DMS 273 (cell line): Measurements from ENCODE around the gene OLA1.

ENCODE experiments used
- DNase-seq: peaks from one replicate; lab custom pipeline; 2025; ENCODE audit not compliant: unreplicated experiment; lab: John Stamatoyannopoulos, UW

Gene OLA1

GRCh38 chr2:174180726-174181236 is 67.6 kb downstream of the OLA1 start:
- DNase-seq: no peak

GRCh38 chr2:174180165-174180724 is 68.1 kb downstream of the OLA1 start:
- peak; percentile 32 for DNase-seq

- no peak for DNase-seq
These were observed 70.9 kb downstream of the OLA1 start for GRCh38 chr2:174177316-174177890.

GRCh38 chr2:174176898-174177297 is 71.4 kb downstream of the OLA1 start:
- DNase-seq: peak; percentile 13

GRCh38 chr2:174174741-174175140 is 73.6 kb downstream of the OLA1 start:
- no peak for DNase-seq

- DNase-seq: no peak
These were observed 75.5 kb downstream of the OLA1 start for GRCh38 chr2:174172802-174173355.

GRCh38 chr2:174171686-174172445 is 76.5 kb downstream of the OLA1 start:
- DNase-seq: no peak

GRCh38 chr2:174169372-174169771 is 79.0 kb downstream of the OLA1 start:
- DNase-seq: no peak

GRCh38 chr2:174166261-174166660 is 82.1 kb downstream of the OLA1 start:
- peak; percentile 7 for DNase-seq

GRCh38 chr2:174161490-174161889 is 86.8 kb downstream of the OLA1 start:
- DNase-seq: no peak

GRCh38 chr2:174158003-174158402 is 90.3 kb downstream of the OLA1 start:
- DNase-seq: peak; percentile 69

GRCh38 chr2:174157053-174157452 is 91.3 kb downstream of the OLA1 start:
- no peak for DNase-seq

- no peak for DNase-seq
These were observed 94.3 kb downstream of the OLA1 start for GRCh38 chr2:174153757-174154680.

GRCh38 chr2:174149530-174149929 is 98.8 kb downstream of the OLA1 start:
- no peak for DNase-seq

GRCh38 chr2:174148833-174149232 is 99.5 kb downstream of the OLA1 start:
- DNase-seq: no peak

GRCh38 chr2:174145827-174146226 is 102.5 kb downstream of the OLA1 start:
- DNase-seq: peak; percentile 14

- DNase-seq: no peak
These were observed 106.0 kb downstream of the OLA1 start for GRCh38 chr2:174142290-174142689.

GRCh38 chr2:174138161-174138560 is 110.2 kb downstream of the OLA1 start:
- peak; percentile 7 for DNase-seq

GRCh38 chr2:174135981-174136380 is 112.4 kb downstream of the OLA1 start:
- no peak for DNase-seq

- DNase-seq: no peak
These were observed 123.2 kb downstream of the OLA1 start for GRCh38 chr2:174125090-174125489.

- DNase-seq: no peak
These were observed 124.2 kb downstream of the OLA1 start for GRCh38 chr2:174124181-174124580.
